Ovary (tissue), 9 donors: ENCODE results near the gene MGST2. TPM values are rescaled to one million over a fixed set of nuclear protein-coding genes. Genes with fewer than 3 reads are reported as not detected.
"Not testable (repeated sequence)": the region's sequence is repeated elsewhere in the genome, so short reads cannot be mapped to it uniquely, and the experiment has no call there.

Experiments used
- DNase-seq, 5 donors: peaks; one replicate each; pipeline ENCODE4 v3.0.0-alpha.2; 2019 to 2020
- H3K27ac ChIP-seq, 2 donors: fragments of 200-600 bp; one replicate each; pipeline versions ENCODE4 v1.5.1 to v1.8.0; 2019 to 2022
- H3K27me3 ChIP-seq: fragments of 200-600 bp; one replicate; pipeline ENCODE4 v1.8.0; 2022
- H3K36me3 ChIP-seq: fragments of 200-600 bp; sonication (generic); one replicate; pipeline ENCODE4 v1.5.1; 2019
- H3K4me1 ChIP-seq: one replicate; pipeline ENCODE4 v1.8.1; 2013; ENCODE audit warnings: mild to moderate bottlenecking, moderate library complexity; ENCODE audit not compliant: insufficient read depth
- H3K4me3 ChIP-seq: fragments of 200-600 bp; sonication (generic); one replicate; pipeline ENCODE4 v1.5.1; 2017
- H3K9me3 ChIP-seq, 2 donors: fragments of 200-600 bp in 1 of 2; sonication (generic) in 1 of 2; one replicate each; pipeline versions ENCODE4 v1.5.1 to v1.8.1; 2013 to 2019; ENCODE audit warnings: mild to moderate bottlenecking in 1 of 2, moderate library complexity in 1 of 2
- EP300 ChIP-seq: sonication (generic); formaldehyde crosslinking; IDR thresholded peaks from one replicate; pipeline ENCODE4 v1.6.1; 2017; ENCODE audit warnings: antibody characterized with exemption
- POLR2A ChIP-seq: fragments of 450-650 bp; IDR thresholded peaks from one replicate; pipeline ENCODE4 v1.6.1; 2017; ENCODE audit warnings: antibody characterized with exemption, mild to moderate bottlenecking, moderate library complexity
- WGBS, 3 donors: extraction: QIAGEN DNeasy Blood & Tissue Kit in 1 of 3; methylation state at CpG; one replicate each; pipeline versions ENCODE4 v1.1.5 to v1.1.7; 2013 to 2017; 5-methylcytosine and 5-hydroxymethylcytosine counted together
- intact Hi-C, 4 donors: fragments of 100-400 bp; cut with DNase I; formaldehyde crosslinking; loops; one replicate each; pipeline versions ENCODE4 v1.11.0 to v1.15.1; 2022 to 2023
- polyA plus RNA-seq, 2 donors: library from polyadenylated mRNA; stranded (reverse); fragments of 200-250 nt in 1 of 2; fragments of 350-450 nt in 1 of 2; fragmentation: Illumina TruSeq in 1 of 2; extraction: RNeasy Lipid Tissue Mini Kit (QIAGEN cat#74804) in 1 of 2; gene quantifications; one replicate each; pipeline ENCODE4 v1.2.3, GENCODE V29; 2013 to 2014
- total RNA-seq, 7 donors: library from RNA; depleted of rRNA in 2 of 7; stranded (reverse); fragments of >200 nt in 2 of 7; fragmentation: NEBNext Ultra II Directional in 3 of 7; extraction: Animal tissue kit (Norgen Biotek cat#: 25700) in 3 of 7; gene quantifications; one replicate each; pipeline versions ENCODE4 v1.1.0 to v1.2.4, GENCODE V29; 2016 to 2023
- TF ChIP-seq, protein P1 (sequence below), 3 donors: fragments of 450-650 bp in 2 of 3; fragments of 200-600 bp in 1 of 3; IDR thresholded peaks; one replicate each; pipeline versions ENCODE4 v1.5.1 to v1.8.0; 2016 to 2022; ENCODE audit warnings: antibody characterized with exemption in 3 of 3, mild to moderate bottlenecking in 1 of 3
- donor health status: DM: no; HTN: no; CAD: no; lungs with moderate emphysema.
- donor health status: DM: no; HTN: no; CAD: no.
- donor health status: Bipolar disorder and iron deficiency.
- donor health status: DM: yes; HTN: yes; CAD: no.
- donor health status: DM: no; HTN: no; CAD: no.
- donor health status: DM: yes; HTN: yes; CAD: no.

The MGST2 gene
- total and polyA plus RNA-seq, 9 donors, result 14.5 to 76.5 (median 28.3) TPM

DNA sequence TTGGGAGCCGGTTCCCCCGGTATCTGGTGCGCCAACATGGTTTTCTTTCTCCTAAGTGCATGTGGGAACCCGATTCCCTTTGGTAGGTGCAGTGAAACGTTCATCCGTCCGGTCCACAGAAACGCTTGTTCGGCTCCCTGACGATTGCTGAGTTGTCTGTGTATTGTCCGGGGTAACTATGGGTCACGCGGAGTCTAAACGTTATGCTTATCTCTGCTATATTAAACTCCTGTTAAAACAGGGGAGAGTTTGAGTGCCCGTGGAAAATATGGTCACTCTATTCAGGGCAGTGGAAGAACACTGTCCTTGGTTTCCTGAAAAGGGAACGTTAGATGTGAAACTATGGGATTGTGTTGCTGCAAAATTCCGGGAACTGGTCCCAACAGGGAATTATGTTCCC is 32.4 kb upstream of the MGST2 start:
- intact Hi-C loops, result loop anchor here in 1 of 4 donors (10.0 kb wide), 1 partner anchor 138 kb away; no protein-coding TSS in a partner anchor
- WGBS, 3 donors, result 58 to 72% (median 66%) methylated on average over 17 of the region's 17 CpGs
- peak overlapping the region; percentile 23 for H3K4me3 ChIP-seq

DNA sequence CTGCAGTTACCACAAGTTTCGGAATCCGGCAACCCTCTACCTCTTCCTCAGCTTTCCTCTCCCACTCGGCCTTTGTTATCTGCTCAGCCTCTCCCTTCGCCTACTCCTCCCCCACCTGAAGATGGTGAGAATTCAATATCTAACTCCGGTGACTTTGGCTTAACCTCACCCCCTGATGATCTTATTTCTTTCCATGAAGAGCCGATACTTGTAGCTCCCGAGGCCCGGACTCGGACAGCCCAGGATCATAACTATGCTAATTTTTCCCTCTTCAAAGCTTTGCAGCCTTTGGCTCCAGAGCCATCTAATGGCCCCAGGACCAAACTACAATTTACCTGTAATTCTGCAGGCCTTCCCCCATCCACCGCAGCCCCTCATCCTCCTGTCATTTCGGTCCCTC is 32.0 kb upstream of the MGST2 start:
- WGBS, 3 donors, result 9 to 12% (median 10%) methylated on average over 11 of the region's 11 CpGs
- peak in 2 of 5 donors; percentile 20 to 48 for DNase-seq
- no peaks in the 10 kb centered on the region for H3K4me1 ChIP-seq
- TF ChIP-seq EP300 (no peak), POLR2A (no peak)
- TF ChIP-seq, protein P1, sequence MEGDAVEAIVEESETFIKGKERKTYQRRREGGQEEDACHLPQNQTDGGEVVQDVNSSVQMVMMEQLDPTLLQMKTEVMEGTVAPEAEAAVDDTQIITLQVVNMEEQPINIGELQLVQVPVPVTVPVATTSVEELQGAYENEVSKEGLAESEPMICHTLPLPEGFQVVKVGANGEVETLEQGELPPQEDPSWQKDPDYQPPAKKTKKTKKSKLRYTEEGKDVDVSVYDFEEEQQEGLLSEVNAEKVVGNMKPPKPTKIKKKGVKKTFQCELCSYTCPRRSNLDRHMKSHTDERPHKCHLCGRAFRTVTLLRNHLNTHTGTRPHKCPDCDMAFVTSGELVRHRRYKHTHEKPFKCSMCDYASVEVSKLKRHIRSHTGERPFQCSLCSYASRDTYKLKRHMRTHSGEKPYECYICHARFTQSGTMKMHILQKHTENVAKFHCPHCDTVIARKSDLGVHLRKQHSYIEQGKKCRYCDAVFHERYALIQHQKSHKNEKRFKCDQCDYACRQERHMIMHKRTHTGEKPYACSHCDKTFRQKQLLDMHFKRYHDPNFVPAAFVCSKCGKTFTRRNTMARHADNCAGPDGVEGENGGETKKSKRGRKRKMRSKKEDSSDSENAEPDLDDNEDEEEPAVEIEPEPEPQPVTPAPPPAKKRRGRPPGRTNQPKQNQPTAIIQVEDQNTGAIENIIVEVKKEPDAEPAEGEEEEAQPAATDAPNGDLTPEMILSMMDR (IDR thresholded peaks at IDR 0.05), result peak; percentile 18 to 44 (median 38)
- H3K27ac ChIP-seq, result no peak overlapping the region
- no peaks in the 10 kb centered on the region for H3K9me3 ChIP-seq
- H3K27me3 ChIP-seq, result no peaks in the 10 kb centered on the region
- no peaks in the 10 kb centered on the region for H3K36me3 ChIP-seq
- intact Hi-C loops, result loop anchor here in 2 of 4 donors (2.0 to 10.0 kb wide), 2 partner anchors 137 to 139 kb away; no protein-coding TSS in a partner anchor
- H3K4me3 ChIP-seq, result peak overlapping the region; percentile 23

More for the DNA sequence above, 32.4 kb upstream of the MGST2 start:
- no peaks in the 10 kb centered on the region for H3K9me3 ChIP-seq
- no peaks in the 10 kb centered on the region for H3K4me1 ChIP-seq
- TF ChIP-seq EP300 (no peak), POLR2A (no peak)
- TF ChIP-seq, protein P1 (IDR thresholded peaks at IDR 0.05), result no peak
- H3K27me3 ChIP-seq, result no peaks in the 10 kb centered on the region
- H3K27ac ChIP-seq, result no peak overlapping the region
- H3K36me3 ChIP-seq, result no peaks in the 10 kb centered on the region
- no peak for DNase-seq

DNA sequence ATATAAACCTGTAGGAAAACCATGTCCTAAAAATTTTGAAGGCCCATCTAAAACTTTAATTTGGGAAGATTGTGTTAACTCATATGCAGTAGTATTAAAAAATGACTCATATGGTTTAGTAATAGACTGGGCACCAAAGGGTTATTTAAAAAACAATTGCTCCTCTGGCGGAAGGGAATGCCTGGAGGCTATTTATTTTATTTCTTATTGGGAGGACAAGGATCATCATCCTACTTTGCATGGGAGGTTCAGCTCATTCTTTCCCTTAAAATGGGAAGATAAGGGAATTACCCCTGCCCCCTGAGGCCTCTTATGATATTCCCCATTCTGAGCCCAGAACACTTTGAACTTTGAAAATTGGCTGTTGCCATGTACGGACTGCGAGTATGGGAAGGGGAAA is 29.7 kb upstream of the MGST2 start:
- TF ChIP-seq, protein P1 (IDR thresholded peaks at IDR 0.05), result no peak
- TF ChIP-seq EP300, result no peak
- no peak for TF ChIP-seq POLR2A
- 61 to 71% (median 66%) methylated on average over 3 of the region's 3 CpGs for WGBS, 3 donors
- H3K4me3 ChIP-seq, result no peak overlapping the region
- no peaks in the 10 kb centered on the region for H3K36me3 ChIP-seq
- DNase-seq, result no peak
- intact Hi-C loops, result loop anchor here in 2 of 4 donors (2.0 to 10.0 kb wide), 2 partner anchors 139 to 141 kb away; no protein-coding TSS in a partner anchor
- no peaks in the 10 kb centered on the region for H3K9me3 ChIP-seq
- no peak overlapping the region for H3K27ac ChIP-seq
- no peaks in the 10 kb centered on the region for H3K27me3 ChIP-seq
- no peaks in the 10 kb centered on the region for H3K4me1 ChIP-seq

DNA sequence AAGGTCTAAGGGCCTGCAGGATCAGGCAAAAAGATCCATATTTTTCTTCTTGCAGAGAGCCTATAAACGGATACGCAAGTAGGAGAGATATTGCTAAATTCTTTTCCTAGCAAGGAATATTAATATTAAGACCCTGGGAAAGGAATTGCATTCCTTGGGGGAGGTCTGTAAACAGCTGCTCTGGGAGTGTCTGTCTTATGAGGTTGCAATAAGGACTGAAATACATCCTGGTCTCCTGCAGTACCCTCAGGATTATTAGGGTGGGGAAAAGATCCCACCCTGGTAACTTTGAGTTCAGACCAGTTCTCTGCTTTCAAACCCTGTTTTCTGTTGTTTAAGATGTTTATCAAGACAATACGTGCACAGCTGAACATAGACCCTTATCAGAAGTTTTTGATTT is 27.3 kb upstream of the MGST2 start:
- H3K9me3 ChIP-seq, H3K36me3 ChIP-seq, H3K4me1 ChIP-seq, H3K4me3 ChIP-seq, H3K27ac ChIP-seq, H3K27me3 ChIP-seq, DNase-seq: not testable (repeated sequence)
- intact Hi-C loops, result loop anchor here in 1 of 4 donors (10.0 kb wide), 1 partner anchor 144 kb away; no protein-coding TSS in a partner anchor
- WGBS, 3 donors, result 55 to 97% (median 93%) methylated on average over 3 of the region's 3 CpGs

DNA sequence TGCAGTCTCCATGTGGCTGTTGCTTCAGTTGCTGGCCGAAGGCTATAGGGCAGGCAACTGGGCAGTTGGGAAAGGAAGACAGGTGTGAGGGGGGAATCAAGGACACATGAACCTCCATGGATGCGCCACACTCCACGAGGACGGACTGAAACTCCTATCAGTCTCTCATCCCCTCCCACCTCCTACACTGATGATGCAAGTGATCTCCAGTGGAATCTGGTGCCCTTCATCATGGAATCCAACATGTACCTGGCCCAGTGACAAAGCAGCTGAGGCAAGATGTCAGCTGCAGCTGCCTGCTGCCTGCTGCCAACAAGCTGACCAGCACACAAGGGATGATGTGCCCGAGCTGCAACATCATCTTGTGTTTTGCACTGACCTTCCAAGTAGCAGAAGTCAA is 26.0 kb upstream of the MGST2 start:
- DNase-seq, result no peak
- WGBS, 3 donors, result 76 to 82% (median 77%) methylated on average over 5 of the region's 5 CpGs
- TF ChIP-seq EP300 (no peak), POLR2A (no peak)
- TF ChIP-seq, protein P1 (IDR thresholded peaks at IDR 0.05), result no peak
- no peaks in the 10 kb centered on the region for H3K4me1 ChIP-seq
- H3K4me3 ChIP-seq, result no peak overlapping the region
- H3K36me3 ChIP-seq, result no peaks in the 10 kb centered on the region
- no peak overlapping the region for H3K27ac ChIP-seq
- intact Hi-C loops, result loop anchor here (10.0 kb wide), 3 partner anchors 45 to 605 kb away; no protein-coding TSS in a partner anchor
- H3K9me3 ChIP-seq, result no peaks in the 10 kb centered on the region
- H3K27me3 ChIP-seq, result no peaks in the 10 kb centered on the region
